Measurements from ENCODE around the gene TRIM28. TPM values are rescaled to one million over a fixed set of nuclear protein-coding genes. Genes with fewer than 3 reads are reported as not detected.
A peak's percentile ranks its signal among the peaks of the same experiment; 100 is the strongest.

Gene TRIM28
- total and polyA plus RNA-seq, 9 of the 15 experiments (the other 6 are each of a cell fraction or from before 2014, with no cell fraction given), result 12.1 to 797 (median 490) TPM

GRCh38 chr19:58558066-58558622 lies 14.3 kb downstream of the TRIM28 start, which contains the start of gene UBE2M (continued):
- no peak for TF ChIP-seq PTBP1 (IDR thresholded peaks at IDR 0.05; ENCODE audit: low read depth, low read length)
- no peak for TF ChIP-seq HEY1 (CRISPR knock-in tag; IDR thresholded peaks at IDR 0.05; ENCODE audit: borderline replicate concordance)
- TF ChIP-seq TRIM24 (IDR thresholded peaks at IDR 0.05), result no peak; a peak in 1 of 4 replicates
- no peak for TF ChIP-seq GTF2B (IDR thresholded peaks at IDR 0.05; ENCODE audit: extremely low read depth, insufficient read length)
- TF ChIP-seq MITF (IDR thresholded peaks at IDR 0.05), result no peak
- no peak for TF ChIP-seq ZEB2 (IDR thresholded peaks at IDR 0.05)
- no peak for TF ChIP-seq EZH2 (IDR thresholded peaks at IDR 0.05; ENCODE audit: borderline replicate concordance, low read depth, low read length)
- no peak for TF ChIP-seq TFE3 (CRISPR knock-in tag; IDR thresholded peaks at IDR 0.05)
- TF ChIP-seq ARID4B (CRISPR knock-in tag; IDR thresholded peaks at IDR 0.05), result no peak; the same call in 1 of the 2 replicates
- 0 out of 4 replicates have a peak, but pooled peaks of 1 of the 2 experiments have one; percentile 30 for TF ChIP-seq ARNT (IDR thresholded peaks at IDR 0.05)
- no peak for TF ChIP-seq KHSRP (IDR thresholded peaks at IDR 0.05)
- TF ChIP-seq BRF2 (IDR thresholded peaks at IDR 0.05; ENCODE audit: borderline replicate concordance, insufficient read depth, insufficient read length), result no peak
- no peak for TF ChIP-seq ATF1 (CRISPR knock-in tag; IDR thresholded peaks at IDR 0.05)
- no peak for TF ChIP-seq ATF1 (tag; IDR thresholded peaks at IDR 0.05)
- no peak for TF ChIP-seq ZNF583 (CRISPR knock-in tag; IDR thresholded peaks at IDR 0.05)
- TF ChIP-seq SIN3A (IDR thresholded peaks at IDR 0.05; ENCODE audit: borderline replicate concordance in 2 of 2, control insufficient read depth in 1 of 2, low read depth in 2 of 2, low read length in 2 of 2), result no peak
- TF ChIP-seq TCFL5 (CRISPR knock-in tag; conservative IDR thresholded peaks at IDR 0.05), result no peak
- no peak for TF ChIP-seq MCM5 (IDR thresholded peaks at IDR 0.05; ENCODE audit: low read depth)
- peak; percentile 68; the same call in 1 of the 2 replicates for TF ChIP-seq SMARCE1 (IDR thresholded peaks at IDR 0.05)

Data from K562 (cell line).